HG02642 (cell line): Measurements from ENCODE around the gene FBF1.

Experiments
- ATAC-seq: cut with Tn5 transposase; IDR thresholded peaks from one replicate; pipeline ENCODE4 v1.9.1; 2021; ENCODE audit warnings: mild to moderate bottlenecking; ENCODE audit not compliant: unreplicated experiment, poor library complexity

Gene FBF1

DNA sequence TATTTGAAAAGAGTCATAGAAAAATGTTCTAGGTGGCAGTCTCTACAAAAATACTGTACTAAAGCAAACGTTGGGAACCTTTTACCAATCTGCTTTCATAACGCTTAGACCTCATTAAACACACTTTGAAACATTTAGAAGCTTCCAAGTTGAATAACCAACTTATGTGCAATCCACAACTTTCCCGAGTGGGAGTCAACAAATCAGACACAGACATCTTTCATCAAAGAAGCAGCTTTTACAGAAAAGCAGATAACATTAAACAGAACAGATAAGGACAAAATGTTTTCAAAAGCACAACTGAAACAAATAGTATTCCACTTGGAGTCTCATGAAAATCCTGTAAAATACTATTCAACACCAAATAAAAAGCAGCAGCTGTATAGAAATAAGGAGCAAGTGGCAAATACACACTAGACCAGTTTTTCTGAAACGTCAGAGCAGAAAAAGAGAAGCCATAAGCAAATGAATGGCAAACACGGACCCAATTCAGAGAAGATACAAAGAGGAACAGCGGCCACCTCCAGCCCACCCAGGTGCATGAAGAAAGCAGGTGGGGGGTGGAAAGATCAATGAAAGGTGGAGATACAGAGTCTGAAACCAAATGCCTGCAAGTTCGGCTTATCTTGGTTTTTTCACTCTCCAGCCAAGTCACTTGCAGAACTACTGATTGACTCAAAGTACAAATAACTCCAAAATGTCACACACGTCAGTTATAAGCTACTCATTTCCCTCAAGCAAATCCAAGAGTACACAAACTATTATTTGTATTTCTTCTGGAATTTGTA lies 18.4 kb upstream of the FBF1 start:
- ATAC-seq, result no peak

DNA sequence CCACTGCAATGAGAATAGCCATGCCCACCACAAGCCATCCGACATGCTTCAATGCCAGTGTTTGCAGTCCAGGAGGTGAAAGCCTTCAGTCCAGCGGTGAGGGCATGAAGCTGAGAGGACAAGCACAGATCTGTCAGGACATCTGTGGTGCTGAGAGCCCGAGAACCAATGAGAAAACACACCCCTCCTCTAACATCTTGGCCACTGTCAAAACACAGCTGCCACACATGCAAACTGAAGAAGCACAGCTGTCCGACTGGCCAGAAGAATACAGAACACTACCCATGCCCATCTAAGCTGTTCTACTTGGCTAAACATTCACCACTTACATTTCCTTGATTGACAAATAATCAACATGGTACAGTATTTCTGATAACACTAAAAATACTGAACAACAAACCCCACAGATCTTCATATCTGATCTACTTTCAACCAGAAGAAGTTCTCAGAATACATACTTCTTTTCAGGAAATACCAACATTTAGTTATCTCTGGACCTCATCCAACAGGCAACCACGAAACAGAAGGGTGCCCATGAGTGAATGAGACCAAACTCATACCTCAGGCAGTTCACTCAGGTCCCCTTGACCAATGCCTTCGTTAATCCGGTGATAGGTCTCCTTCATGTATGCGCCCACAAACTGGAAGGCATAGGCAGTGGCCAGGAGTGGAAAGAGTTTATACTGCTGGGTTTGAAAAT lies 10.2 kb upstream of the FBF1 start:
- ATAC-seq, result no peak

DNA sequence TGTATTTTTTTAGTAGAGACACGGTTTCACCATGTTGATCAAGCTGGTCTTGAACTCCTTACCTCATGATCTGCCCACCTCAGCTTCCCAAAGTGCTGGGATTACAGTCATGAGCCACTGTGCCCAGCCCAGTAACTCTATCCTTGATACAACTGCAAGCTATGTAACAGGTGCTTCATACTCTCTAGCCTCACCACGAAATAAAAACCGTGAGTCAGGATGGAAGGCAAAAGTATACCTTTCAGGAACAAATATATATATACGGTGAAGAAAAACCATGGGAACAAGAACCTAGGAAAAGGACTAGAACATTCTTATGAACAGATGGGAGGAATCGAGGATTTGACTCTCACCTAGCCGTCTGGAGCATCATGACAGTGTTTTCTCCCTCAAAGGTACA lies 9.6 kb upstream of the FBF1 start:
- no peak for ATAC-seq

DNA sequence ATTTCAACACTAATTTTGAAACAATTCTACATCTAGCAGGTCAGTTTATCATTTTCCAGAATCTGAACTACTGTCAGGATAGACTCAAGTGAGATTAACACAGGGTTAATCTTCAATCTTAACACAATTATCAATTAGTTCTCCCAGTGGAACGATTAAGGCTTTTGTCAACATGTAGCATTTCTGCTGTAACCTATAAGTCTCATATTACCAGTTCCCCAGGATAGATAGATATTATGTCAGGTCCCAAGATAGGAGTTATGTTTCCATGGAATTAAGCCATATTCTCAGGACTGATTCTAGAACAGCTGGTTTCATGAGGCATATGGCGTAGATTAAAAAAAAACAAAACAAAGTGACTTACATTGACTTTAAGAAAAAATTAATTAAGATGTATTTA lies 4.4 kb upstream of the FBF1 start:
- no peak for ATAC-seq

DNA sequence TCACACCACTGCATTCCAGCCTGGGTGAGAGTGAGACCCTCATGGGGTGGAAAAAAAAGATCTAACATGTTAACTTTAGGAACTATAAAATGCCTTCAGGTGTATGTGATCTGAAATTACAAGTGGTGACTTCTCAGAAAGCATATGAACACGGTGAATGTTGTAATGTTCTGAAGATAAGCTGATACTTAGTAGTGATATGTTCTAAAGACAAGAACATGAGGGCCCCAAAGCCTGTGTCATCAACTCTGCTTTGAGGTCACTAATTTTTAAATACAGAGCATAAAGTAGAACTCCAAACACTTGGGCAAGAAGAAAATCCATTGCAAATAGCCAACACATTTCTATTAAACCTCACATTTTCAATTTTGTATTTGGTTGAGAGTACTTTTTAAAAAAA lies 2.6 kb upstream of the FBF1 start:
- no peak for ATAC-seq

DNA sequence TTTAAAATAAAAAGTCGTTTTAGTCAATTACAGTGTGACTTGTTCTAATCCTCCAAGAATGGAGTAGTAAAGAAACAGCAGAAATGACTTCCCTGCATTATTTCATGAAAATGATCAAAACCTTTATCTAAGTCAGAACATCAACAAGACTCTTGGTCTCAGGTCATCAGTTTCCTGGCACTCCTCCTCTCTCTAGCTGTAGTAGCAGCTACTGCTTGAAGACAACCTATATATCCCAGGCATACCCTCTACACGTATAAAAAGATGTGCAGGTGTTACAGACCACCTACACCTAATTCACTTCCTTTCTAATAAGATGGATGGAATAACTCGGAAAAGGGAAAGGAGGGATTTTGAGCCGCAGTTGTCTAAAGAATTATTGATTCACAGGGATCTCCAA lies 1.6 kb upstream of the FBF1 start:
- no peak for ATAC-seq

DNA sequence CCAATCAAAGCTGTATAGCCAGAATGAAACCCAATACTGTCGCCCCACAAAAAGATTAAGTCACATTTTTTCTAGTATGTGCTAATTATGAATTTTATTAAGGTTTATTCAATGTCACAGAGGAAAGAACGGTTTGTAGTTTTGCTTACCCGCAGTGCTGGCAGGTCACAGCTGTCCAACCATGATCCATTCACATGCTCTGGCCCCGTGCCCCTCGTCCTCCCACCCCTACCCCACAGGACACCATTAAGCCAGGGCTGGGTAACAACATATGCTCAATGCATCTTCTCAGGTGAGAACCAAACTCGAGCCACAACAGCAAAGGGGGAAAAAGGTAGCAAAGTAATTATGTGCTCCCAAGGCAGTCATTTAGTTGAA lies 589 bp upstream of the FBF1 start:
- no peak for ATAC-seq

DNA sequence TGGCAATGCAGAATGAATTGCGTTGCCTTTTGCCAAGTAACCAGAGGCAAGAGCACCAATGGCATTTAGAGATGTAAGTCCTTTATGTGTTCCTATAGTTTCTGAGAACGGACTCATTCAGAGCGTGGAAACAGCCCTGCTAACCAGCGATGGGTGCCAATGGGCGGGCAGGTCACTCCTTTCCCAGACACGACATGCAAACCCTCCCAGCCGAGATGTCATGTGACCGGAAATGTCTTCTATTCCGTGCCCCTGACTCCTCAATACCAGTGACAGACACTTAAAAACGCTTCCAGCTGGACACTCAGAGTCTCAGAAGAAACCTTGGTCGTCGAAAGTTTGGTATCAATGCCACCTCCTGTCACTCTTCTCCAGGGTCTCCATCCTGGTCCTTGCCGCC lies 3.2 kb downstream of the FBF1 start:
- ATAC-seq, result no peak

DNA sequence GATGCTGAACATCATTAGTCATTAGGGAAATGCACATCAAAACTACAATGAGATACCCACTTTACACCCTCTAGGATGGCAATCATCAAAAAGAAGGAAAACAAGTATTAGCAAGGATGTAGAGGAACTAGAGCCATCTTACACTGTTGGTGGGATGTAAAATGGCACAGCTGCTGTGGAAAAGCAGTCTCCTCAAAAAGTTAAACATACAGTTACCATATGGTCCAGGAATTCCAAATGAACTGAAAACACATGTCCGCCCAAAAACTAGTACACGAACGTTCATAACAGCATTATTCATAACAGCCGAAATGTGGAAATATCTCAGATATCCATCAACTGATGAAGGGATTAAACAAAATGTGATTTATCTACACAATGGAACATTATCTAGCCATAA lies 7.0 kb downstream of the FBF1 start:
- ATAC-seq, result no peak

DNA sequence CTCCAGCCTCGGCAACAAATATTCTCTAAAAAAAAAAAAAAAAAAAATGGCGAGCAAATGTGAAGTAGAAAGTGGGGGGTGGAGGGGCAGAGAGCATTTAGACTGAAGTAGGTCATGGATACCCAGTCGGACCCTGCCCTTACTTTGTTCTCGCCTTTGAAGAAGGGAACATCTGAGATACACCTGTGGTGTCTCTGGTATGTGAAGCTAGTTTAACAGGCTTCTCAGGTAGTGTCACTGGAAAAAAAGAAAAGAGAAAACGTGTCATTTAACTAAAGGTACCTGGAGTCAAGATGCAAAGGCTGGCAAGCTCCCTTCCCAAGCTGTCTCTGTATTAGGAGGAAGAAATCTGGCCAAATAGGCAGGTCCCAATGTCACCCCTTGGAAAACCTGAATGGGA lies 8.0 kb downstream of the FBF1 start:
- ATAC-seq, result no peak

DNA sequence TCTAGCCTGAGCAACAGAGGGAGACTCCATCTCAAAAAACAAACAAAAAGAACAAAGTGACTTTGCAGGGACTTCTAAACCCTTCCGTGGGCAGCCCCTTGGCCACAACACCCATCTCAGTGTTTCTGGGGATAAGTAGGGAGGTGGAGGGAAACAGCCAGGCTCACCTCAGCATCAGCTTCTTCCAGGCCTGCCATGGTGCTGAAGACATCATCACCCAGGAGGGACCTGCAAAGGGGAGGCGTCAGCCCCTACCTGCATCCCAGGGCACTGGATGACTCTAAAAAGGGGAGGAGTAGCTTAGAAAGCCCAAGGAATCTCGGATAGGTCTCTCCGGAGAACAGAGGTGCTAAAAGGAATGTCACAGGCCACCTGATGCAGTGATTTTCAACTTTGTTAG lies 9.8 kb downstream of the FBF1 start:
- no peak for ATAC-seq

DNA sequence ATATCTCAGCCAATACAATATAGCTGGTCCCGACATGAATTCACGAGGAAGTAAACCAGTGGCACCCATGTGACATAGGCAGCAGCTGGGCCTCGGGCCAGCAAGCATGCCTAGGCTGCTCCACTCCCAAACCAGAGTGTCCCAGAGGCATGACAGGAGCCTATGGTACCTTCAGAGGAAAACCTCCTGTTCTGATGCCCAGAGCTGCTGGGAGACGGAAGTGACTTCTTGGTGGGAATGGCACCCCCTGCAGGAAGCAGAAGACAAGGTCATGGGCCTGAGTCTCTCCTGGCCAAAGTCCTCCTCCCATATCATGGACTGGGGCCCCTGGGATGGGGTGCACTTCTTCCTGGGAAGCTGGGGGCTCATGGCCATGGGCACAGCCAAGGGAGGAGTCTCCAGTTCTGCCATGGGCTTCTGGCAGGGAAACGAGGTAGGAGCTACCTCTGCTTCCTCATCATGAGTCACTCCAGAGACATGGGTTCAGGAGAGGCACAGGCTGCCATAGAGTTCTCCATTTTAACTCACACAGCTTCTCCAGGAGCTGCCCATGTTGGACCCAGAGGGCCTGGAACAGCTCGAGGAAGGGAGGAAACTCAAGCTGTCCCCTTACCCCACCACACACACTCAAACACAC lies 13.4 kb downstream of the FBF1 start:
- ATAC-seq, result no peak

DNA sequence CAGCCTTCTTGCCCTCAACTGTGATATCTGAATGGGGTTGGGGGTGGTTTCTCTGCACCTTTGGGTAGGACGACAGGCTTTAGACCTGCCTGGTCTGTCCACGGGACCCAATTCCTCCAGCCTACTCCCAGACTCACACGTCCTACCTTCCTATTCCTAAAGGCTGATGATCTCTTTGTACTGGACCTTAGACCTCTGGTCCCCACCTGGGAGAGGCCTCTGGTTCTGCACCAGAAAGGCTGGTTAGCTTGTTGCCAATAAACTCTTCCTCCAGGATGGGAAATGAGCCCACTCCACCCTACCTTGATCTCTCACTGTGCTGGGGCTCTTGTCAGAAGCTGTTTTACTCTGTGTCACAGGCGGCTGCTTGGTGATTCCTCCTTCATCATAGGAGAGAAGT lies 14.4 kb downstream of the FBF1 start:
- ATAC-seq, result no peak

DNA sequence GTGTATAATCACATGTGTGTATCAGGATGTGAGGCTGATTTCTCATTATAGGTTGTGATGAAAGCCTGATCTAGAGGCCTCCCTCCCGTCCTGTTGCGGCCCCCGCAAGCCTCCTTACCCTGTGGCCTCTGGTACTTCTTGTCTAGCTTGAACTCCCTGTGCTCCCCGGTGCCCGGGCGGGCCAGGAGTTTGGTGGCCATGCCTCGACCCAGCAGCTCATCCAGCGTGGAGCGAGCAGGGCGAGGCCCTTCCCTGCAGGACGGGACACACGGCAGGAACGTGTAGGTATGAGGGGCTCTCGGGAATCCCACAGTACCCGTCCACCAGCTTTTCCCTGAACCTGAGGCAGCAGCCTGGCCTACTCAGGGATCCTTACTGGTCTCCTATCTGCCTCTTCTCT lies 14.9 kb downstream of the FBF1 start:
- ATAC-seq, result no peak

GRCh38 chr17:75925103-75925502 lies 15.7 kb downstream of the FBF1 start:
- no peak for ATAC-seq

GRCh38 chr17:75922963-75923874 lies 17.6 kb downstream of the FBF1 start:
- no peak for ATAC-seq

DNA sequence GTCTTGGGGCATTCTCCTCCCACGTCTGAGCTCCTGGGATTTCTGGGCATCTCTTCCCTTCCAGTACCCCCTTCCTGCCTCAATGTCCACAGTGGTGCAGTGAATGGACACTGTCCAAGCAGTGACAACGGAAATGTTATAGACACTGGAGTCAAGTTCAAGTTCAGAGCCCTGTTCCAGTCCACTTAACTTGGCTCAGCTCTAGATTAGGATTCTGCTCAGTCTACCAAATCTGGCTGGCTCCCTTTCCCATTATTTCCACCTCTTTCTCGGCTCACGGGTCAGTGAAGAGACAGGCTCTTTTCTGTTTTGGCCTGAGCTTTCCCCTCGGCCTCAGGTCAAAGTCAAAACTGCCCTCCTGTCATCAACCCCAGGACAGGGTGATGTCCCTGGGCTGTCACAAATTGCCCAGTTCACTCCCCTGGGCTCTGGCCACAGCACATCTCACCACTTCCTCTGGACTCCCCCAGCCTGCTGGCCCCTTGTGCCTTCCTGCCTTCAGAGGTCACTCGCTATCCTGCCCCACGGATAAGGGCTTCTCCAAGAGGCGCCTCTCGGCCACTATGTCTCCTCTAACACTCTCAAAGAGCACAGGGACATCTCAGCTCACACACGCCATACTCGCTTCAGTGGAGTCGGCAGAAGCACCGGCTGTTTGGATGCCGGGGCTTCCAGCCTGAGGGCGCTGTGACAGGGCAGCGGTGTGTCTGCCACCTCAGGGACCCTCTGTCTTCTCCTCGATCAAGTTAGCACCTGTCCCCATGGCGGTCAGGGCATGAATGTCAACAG lies 18.5 kb downstream of the FBF1 start:
- no peak for ATAC-seq

DNA sequence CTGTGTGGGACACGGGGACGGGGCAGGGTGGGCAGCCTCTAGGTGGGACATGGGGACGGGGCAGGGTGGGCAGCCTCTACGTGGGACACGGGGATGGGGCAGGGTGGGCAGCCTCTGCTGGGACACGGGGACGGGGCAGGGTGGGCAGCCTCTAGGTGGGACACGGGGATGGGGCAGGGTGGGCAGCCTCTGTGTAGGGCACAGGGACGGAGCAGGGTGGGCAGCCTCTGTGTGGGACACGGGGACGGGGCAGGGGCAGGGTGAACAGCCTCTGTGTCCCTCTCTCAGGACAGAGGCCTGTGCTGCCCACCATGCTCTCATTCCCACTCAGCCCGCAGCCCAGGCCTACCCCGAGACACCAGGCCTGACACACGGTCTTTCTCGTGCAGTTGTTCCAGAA lies 19.2 kb downstream of the FBF1 start:
- ATAC-seq, result no peak

DNA sequence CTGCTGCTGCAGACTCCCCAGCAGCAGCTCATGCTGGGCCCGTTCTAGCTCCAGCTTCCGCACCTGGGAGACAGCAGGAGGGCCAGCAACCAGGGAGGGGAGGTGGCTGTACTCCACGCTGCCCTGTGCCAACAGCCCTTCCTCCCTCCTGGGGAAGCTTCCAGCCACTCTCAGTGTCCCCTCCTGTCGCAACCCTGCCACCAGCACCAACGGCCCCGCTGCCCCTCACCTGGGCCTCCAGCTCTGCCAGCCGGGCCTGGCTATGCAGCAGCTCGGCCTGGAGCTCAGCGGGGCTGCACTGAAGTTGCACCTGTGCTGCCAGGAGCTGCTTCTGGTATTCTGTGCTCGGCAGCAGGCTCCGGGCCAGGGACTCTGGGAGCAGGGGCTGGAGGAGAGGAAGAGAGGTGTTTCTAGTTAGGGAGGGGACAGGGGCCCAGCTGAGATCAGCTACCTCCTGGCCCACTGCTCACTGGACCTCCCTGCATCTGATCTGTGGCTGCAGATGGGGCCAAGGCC lies 20.7 kb downstream of the FBF1 start:
- ATAC-seq, result no peak

DNA sequence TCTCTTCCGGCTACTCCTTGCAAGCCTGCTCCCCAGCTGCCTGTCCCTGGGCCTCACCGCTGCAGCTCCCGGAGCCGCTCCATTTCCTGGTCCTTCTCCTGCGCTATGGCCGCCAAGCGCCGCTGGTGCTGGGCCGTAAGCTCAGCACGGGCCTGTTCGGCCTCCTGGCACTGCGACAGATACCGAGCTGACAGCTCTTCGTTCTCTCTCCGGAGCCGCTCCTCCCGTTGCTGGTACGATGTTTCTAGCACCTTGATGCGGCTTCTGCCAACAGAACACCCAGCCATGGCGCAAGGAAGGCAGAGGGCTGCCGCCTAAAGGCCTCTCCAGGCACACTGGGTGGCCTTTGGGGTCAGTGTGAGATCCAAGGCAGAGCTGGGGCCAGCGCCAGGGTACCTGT lies 21.2 kb downstream of the FBF1 start:
- ATAC-seq, result no peak
